Measurements from ENCODE around the gene C17orf100.
"Not testable (repeated sequence)": the region's sequence is repeated elsewhere in the genome, so short reads cannot be mapped to it uniquely, and the experiment has no call there.

The C17orf100 gene

GRCh38 chr17:6688944-6689343 lies 37.4 kb downstream of the C17orf100 start:
- H3K9me3 Mint-ChIP-seq: no peaks in the 10 kb centered on the region
- no peak overlapping the region for H3K27ac Mint-ChIP-seq
- H3K4me1 Mint-ChIP-seq: no peaks in the 10 kb centered on the region
- no peaks in the 10 kb centered on the region for H3K36me3 Mint-ChIP-seq
- H3K4me3 Mint-ChIP-seq: no peak overlapping the region
- DNase-seq (ENCODE audit: low spot score in 2 of 2): no peak
- no peak for ATAC-seq

GRCh38 chr17:6690641-6691040 lies 39.1 kb downstream of the C17orf100 start:
- Mint-ChIP-seq H3K9me3 (no peaks in the 10 kb centered on the region), H3K27ac (no peak overlapping the region), H3K36me3 (no peaks in the 10 kb centered on the region), H3K4me3 (no peak overlapping the region), H3K4me1 (no peaks in the 10 kb centered on the region)
- no peak for ATAC-seq
- no peak for DNase-seq (ENCODE audit: low spot score in 2 of 2)

GRCh38 chr17:6691546-6691945 lies 40.0 kb downstream of the C17orf100 start:
- H3K9me3 Mint-ChIP-seq: no peaks in the 10 kb centered on the region
- no peak overlapping the region for H3K4me3 Mint-ChIP-seq
- H3K36me3 Mint-ChIP-seq: no peaks in the 10 kb centered on the region
- no peaks in the 10 kb centered on the region for H3K4me1 Mint-ChIP-seq
- no peak overlapping the region for H3K27ac Mint-ChIP-seq
- ATAC-seq (no peak), DNase-seq (ENCODE audit: low spot score in 2 of 2) (no peak)

- H3K36me3 Mint-ChIP-seq; DNase-seq (ENCODE audit: low spot score in 2 of 2); H3K9me3 Mint-ChIP-seq; H3K4me1 Mint-ChIP-seq; H3K27ac Mint-ChIP-seq; H3K4me3 Mint-ChIP-seq; ATAC-seq: not testable (repeated sequence)
Measured at GRCh38 chr17:6691958-6692357, 40.4 kb downstream of the C17orf100 start.

- DNase-seq (ENCODE audit: low spot score in 2 of 2) (no peak), ATAC-seq (no peak)
- Mint-ChIP-seq H3K36me3 (no peaks in the 10 kb centered on the region), H3K4me3 (no peak overlapping the region), H3K9me3 (no peaks in the 10 kb centered on the region), H3K4me1 (no peaks in the 10 kb centered on the region), H3K27ac (no peak overlapping the region)
Measured at GRCh38 chr17:6695051-6695450, 43.5 kb downstream of the C17orf100 start.

- H3K36me3 Mint-ChIP-seq: no peaks in the 10 kb centered on the region
- no peaks in the 10 kb centered on the region for H3K9me3 Mint-ChIP-seq
- no peak overlapping the region for H3K27ac Mint-ChIP-seq
- ATAC-seq (no peak), DNase-seq (ENCODE audit: low spot score in 2 of 2) (no peak)
- no peaks in the 10 kb centered on the region for H3K4me1 Mint-ChIP-seq
- no peak overlapping the region for H3K4me3 Mint-ChIP-seq
Measured at GRCh38 chr17:6695565-6695964, 44.0 kb downstream of the C17orf100 start.

- Mint-ChIP-seq H3K9me3 (no peaks in the 10 kb centered on the region), H3K36me3 (no peaks in the 10 kb centered on the region), H3K27ac (no peak overlapping the region), H3K4me3 (no peak overlapping the region), H3K4me1 (no peaks in the 10 kb centered on the region)
- DNase-seq (ENCODE audit: low spot score in 2 of 2) (no peak), ATAC-seq (no peak)
Measured at GRCh38 chr17:6696906-6697305, 45.3 kb downstream of the C17orf100 start.

GRCh38 chr17:6698004-6698403 lies 46.4 kb downstream of the C17orf100 start:
- no peaks in the 10 kb centered on the region for H3K9me3 Mint-ChIP-seq
- no peaks in the 10 kb centered on the region for H3K36me3 Mint-ChIP-seq
- H3K27ac Mint-ChIP-seq: no peak overlapping the region
- H3K4me1 Mint-ChIP-seq: no peaks in the 10 kb centered on the region
- ATAC-seq (no peak), DNase-seq (ENCODE audit: low spot score in 2 of 2) (no peak)
- no peak overlapping the region for H3K4me3 Mint-ChIP-seq

GRCh38 chr17:6699997-6700947 lies 48.7 kb downstream of the C17orf100 start:
- Mint-ChIP-seq H3K4me1 (no peaks in the 10 kb centered on the region), H3K36me3 (no peaks in the 10 kb centered on the region), H3K27ac (no peak overlapping the region), H3K9me3 (no peaks in the 10 kb centered on the region), H3K4me3 (no peak overlapping the region)
- ATAC-seq (no peak), DNase-seq (ENCODE audit: low spot score in 2 of 2) (no peak)

GRCh38 chr17:6700948-6701307 lies 49.4 kb downstream of the C17orf100 start:
- no peaks in the 10 kb centered on the region for H3K4me1 Mint-ChIP-seq
- no peak for ATAC-seq
- no peak overlapping the region for H3K4me3 Mint-ChIP-seq
- H3K36me3 Mint-ChIP-seq: no peaks in the 10 kb centered on the region
- H3K9me3 Mint-ChIP-seq: no peaks in the 10 kb centered on the region
- no peak overlapping the region for H3K27ac Mint-ChIP-seq
- DNase-seq (ENCODE audit: low spot score in 2 of 2): no peak

- ATAC-seq (peak; percentile 64), DNase-seq (ENCODE audit: low spot score in 2 of 2) (peak; percentile 46 to 56)
- no peaks in the 10 kb centered on the region for H3K9me3 Mint-ChIP-seq
- no peak overlapping the region for H3K4me3 Mint-ChIP-seq
- H3K4me1 Mint-ChIP-seq: no peaks in the 10 kb centered on the region
- H3K36me3 Mint-ChIP-seq: no peaks in the 10 kb centered on the region
- H3K27ac Mint-ChIP-seq: no peak overlapping the region
Measured at GRCh38 chr17:6701719-6702118, 50.2 kb downstream of the C17orf100 start.

GRCh38 chr17:6702567-6703215 lies 51.1 kb downstream of the C17orf100 start:
- ATAC-seq: no peak
- no peaks in the 10 kb centered on the region for H3K36me3 Mint-ChIP-seq
- H3K4me1 Mint-ChIP-seq: no peaks in the 10 kb centered on the region
- no peaks in the 10 kb centered on the region for H3K9me3 Mint-ChIP-seq
- no peak for DNase-seq (ENCODE audit: low spot score in 2 of 2)
- H3K4me3 Mint-ChIP-seq: no peak overlapping the region
- no peak overlapping the region for H3K27ac Mint-ChIP-seq
